ENCODE data around the gene FOXC2.

Gene FOXC2

GRCh38 chr16:86556576-86556975 is 10.1 kb upstream of the FOXC2 start:
- no peak for DNase-seq (ENCODE audit: low spot score)

- no peak for DNase-seq (ENCODE audit: low spot score)
Measured at GRCh38 chr16:86557587-86557986, 9.0 kb upstream of the FOXC2 start.

GRCh38 chr16:86558355-86559193 is 8.1 kb upstream of the FOXC2 start:
- no peak for DNase-seq (ENCODE audit: low spot score)

DNA sequence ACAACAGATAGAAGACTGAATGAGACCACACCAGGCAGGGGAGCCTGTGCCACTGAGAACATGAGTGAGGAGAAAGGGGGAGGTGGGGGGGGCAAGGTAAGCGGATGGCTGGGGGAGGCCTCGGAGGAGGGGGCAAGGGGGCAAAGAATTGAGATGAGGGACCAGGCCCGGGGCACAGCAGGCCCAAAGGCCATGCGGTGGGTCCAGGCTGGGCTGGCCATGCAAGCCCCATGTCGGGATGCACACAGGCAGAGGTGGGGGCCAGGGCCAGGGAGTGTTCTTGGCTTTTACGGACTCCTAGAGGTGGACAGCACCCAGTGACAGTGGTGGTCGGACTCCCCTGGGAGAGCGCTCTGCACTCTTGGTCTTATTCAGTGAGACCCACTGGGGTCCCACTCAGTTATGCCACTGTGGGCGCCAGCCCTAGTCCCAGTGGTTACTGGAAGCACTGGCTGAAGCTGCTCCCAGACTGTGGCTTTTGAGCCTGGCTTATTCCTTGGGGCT is 6.8 kb upstream of the FOXC2 start:
- no peak for DNase-seq (ENCODE audit: low spot score)

- no peak for DNase-seq (ENCODE audit: low spot score)
Measured at GRCh38 chr16:86562356-86562755, 4.3 kb upstream of the FOXC2 start.

DNA sequence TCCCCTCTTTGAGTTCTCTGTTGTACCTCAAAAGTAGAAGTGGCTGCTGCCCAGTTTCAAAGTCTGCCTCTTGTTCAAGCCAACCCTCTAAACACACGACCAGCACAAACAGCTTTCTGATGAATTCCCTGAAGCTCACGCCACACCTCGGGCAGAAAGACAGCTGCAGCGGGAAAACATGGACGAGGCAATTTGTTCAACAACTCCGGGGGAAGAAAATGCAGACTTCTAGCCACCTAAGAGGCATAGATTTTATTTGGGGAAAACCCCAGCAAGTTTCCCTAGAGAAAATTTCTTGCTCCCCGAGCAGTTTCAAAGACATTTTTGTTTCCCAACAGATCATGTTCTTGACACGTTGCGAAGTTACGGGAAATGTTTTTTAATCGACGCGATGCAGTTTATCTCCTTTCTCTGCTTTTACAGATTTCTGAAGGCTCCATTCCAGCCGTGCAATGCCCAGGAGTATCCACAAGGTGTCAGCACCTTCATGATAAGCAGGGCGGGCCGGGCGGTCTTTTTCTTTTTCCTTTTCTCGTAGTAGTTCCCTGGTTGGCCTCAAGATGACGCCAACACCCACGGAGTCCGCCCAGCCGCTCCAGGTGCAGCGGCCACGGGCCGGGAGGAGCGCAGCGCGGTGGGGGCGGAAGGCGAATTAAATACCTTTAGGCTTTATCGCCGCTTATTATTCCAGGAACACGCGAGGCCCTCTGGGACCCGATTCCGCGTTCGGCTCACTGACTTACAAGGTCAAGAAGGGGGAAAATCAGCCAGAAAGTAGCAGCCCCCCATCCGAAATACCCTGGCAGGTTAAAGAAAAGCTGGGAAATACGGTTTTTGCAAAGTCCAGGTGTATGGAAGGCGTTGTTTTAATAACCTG is 2.9 kb upstream of the FOXC2 start:
- DNase-seq (ENCODE audit: low spot score), result peak; percentile 84

GRCh38 chr16:86565181-86565631 is 1.4 kb upstream of the FOXC2 start:
- DNase-seq (ENCODE audit: low spot score), result no peak

DNA sequence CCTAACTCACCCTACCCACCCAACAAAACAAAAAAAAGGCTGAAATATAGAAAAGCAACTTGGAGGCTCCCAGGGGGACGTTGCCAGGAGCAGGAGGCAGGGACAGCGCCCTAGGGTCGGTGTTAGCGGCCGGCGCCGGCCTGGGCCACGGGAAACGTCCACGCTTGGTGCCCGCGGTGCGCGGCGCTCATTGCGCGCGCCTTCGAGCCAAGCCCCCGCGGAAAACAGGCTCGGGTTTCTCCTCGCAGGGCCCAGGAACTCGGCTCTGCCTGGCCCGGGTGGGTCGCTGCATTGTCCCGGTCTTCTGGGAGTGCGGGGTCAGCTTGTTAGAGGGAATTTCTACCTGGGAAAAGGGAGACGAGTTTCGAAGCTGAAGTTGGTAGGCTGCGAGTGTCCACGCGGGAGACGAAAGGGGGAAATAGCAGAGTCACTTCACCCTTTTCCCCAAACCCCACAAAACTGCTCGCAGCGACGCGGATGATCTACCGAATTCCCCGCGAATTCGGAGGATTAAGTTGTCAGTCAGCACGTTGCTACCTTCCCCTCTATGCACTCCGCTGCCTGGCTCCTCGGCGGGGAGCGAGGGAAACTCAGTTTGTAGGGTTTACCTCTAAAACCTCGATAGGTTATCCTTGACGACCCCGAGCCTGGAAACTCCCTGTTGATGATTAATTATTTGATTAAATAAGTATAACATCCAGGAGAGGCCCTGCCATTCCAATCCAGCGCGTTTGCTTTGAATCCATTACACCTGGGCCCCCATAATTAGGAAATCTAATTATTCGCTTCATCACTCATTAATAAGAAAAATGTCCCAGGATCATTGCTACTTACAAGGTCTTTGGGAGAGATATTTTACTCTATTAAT is 751 bp upstream of the FOXC2 start:
- DNase-seq (ENCODE audit: low spot score), result no peak

DNA sequence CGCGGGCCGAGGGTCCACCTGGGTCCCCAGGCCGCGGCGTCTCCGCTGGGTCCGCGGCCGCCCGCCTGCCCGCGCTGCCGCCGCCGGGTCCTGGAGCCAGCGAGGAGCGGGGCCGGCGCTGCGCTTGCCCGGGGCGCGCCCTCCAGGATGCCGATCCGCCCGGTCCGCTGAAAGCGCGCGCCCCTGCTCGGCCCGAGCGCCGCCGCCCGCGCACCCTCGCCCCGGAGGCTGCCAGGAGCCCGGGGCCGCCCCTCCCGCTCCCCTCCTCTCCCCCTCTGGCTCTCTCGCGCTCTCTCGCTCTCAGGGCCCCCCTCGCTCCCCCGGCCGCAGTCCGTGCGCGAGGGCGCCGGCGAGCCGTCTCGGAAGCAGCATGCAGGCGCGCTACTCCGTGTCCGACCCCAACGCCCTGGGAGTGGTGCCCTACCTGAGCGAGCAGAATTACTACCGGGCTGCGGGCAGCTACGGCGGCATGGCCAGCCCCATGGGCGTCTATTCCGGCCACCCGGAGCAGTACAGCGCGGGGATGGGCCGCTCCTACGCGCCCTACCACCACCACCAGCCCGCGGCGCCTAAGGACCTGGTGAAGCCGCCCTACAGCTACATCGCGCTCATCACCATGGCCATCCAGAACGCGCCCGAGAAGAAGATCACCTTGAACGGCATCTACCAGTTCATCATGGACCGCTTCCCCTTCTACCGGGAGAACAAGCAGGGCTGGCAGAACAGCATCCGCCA is 504 bp downstream of the FOXC2 start:
- DNase-seq (ENCODE audit: low spot score), result no peak

GRCh38 chr16:86567701-86568581 is 1.3 kb downstream of the FOXC2 start:
- DNase-seq (ENCODE audit: low spot score), result no peak

DNA sequence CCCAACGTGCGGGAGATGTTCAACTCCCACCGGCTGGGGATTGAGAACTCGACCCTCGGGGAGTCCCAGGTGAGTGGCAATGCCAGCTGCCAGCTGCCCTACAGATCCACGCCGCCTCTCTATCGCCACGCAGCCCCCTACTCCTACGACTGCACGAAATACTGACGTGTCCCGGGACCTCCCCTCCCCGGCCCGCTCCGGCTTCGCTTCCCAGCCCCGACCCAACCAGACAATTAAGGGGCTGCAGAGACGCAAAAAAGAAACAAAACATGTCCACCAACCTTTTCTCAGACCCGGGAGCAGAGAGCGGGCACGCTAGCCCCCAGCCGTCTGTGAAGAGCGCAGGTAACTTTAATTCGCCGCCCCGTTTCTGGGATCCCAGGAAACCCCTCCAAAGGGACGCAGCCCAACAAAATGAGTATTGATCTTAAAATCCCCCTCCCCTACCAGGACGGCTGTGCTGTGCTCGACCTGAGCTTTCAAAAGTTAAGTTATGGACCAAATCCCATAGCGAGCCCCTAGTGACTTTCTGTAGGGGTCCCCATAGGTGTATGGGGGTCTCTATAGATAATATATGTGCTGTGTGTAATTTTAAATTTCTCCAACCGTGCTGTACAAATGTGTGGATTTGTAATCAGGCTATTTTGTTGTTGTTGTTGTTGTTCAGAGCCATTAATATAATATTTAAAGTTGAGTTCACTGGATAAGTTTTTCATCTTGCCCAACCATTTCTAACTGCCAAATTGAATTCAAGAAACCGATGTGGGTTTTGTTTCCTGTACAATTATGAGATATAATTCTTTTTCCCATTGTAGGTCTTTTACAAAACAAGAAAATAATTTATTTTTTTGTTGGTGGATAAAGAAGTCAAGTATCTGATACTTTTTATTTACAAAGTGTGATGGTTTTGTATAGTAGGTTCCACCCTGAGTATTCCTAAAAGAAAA is 2.3 kb downstream of the FOXC2 start:
- DNase-seq (ENCODE audit: low spot score), result no peak

DNA sequence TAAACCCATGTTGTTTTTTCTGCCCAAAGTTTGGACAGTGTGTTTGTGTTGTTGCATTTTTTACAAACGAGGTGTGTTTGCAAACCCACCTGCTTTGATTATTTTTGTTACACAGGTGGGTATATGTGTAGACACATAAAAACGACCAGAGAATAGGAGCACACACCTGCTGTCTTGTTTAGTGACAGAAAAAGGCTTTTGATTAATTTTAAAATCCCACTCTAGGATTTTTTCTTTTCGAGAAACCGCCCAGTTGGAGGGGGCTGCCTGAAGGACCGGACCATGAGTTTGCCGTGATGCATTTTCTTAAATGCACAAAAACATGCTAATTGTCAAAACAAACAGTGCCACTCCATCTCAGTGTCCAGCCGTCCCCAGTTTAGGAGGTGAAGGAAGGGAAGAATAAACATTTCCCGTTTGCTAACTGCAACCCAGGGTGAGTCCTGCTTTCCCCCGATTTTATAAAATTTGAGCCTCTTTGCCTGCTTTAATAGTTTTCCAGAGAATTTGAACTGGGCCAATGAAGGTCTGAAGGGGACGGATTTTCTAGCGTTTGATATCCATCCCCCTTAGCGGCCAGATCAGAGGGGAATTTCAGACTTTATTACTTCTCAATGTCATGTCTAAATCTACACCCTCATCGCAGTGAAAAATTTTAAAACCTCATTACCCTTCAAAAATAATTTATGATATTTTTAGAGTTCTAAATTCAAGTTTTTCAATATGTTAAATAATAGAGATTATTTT is 3.2 kb downstream of the FOXC2 start:
- no peak for DNase-seq (ENCODE audit: low spot score)

- no peak for DNase-seq (ENCODE audit: low spot score)
Measured at GRCh38 chr16:86570558-86571529, 4.2 kb downstream of the FOXC2 start.

- DNase-seq (ENCODE audit: low spot score), result no peak
Measured at GRCh38 chr16:86571530-86571915, 4.9 kb downstream of the FOXC2 start.

- no peak for DNase-seq (ENCODE audit: low spot score)
Measured at GRCh38 chr16:86572041-86572521, 5.5 kb downstream of the FOXC2 start.

- DNase-seq (ENCODE audit: low spot score), result no peak
Measured at GRCh38 chr16:86572606-86573005, 6.0 kb downstream of the FOXC2 start.

- no peak for DNase-seq (ENCODE audit: low spot score)
Measured at GRCh38 chr16:86573215-86573614, 6.6 kb downstream of the FOXC2 start.

All from RKO (cell line).